Spinal cord (tissue), 10 donors: Measurements from ENCODE around the gene ARMS2. TPM values are rescaled to one million over a fixed set of nuclear protein-coding genes. Genes with fewer than 3 reads are reported as not detected.

Source experiments
- DNase-seq, 6 donors: peaks; one replicate each; pipeline versions ENCODE4 v3.0.0 to v3.0.0-alpha.2; 2013 to 2015; ENCODE audit warnings: low spot score in 6 of 6, low read depth in 4 of 6
- H3K27ac ChIP-seq: one replicate; pipeline ENCODE4 v1.5.1; 2013; ENCODE audit warnings: low read depth, low read length, control low read depth
- H3K27me3 ChIP-seq: one replicate; pipeline ENCODE4 v1.6.1; 2013; ENCODE audit warnings: low read length; ENCODE audit not compliant: control insufficient read depth, insufficient read depth
- H3K36me3 ChIP-seq: one replicate; pipeline ENCODE4 v1.6.1; 2013; ENCODE audit warnings: low read length; ENCODE audit not compliant: control insufficient read depth, insufficient read depth
- H3K4me1 ChIP-seq: one replicate; pipeline ENCODE4 v1.6.1; 2013; ENCODE audit warnings: low read length; ENCODE audit not compliant: control insufficient read depth, insufficient read depth
- H3K4me3 ChIP-seq: one replicate; pipeline ENCODE4 v1.5.1; 2013; ENCODE audit warnings: low read depth, low read length, control low read depth
- H3K9me3 ChIP-seq: one replicate; pipeline ENCODE4 v1.6.1; 2013; ENCODE audit warnings: low read length; ENCODE audit not compliant: control insufficient read depth, insufficient read depth
- WGBS: methylation state at CpG from one replicate; pipeline ENCODE4 v1.1.5; 2013; ENCODE audit warnings: missing lambda C conversion rate; ENCODE audit not compliant: insufficient coverage; 5-methylcytosine and 5-hydroxymethylcytosine counted together
- polyA plus RNA-seq, 2 donors: library from polyadenylated mRNA; unstranded; fragments of 120-200 nt; gene quantifications; one replicate each; pipeline ENCODE4 v1.2.1, GENCODE V29; 2013; ENCODE audit not compliant: insufficient read length in 2 of 2
- total RNA-seq, 2 donors: library from RNA; depleted of rRNA in 1 of 2; stranded (reverse); fragments of 120-200 nt in 1 of 2; fragments of >200 nt in 1 of 2; gene quantifications; one replicate each; pipeline versions ENCODE4 v1.2.3 to v1.2.4, GENCODE V29; 2013 to 2014
- donor health status: healthy.

Gene ARMS2
- total and polyA plus RNA-seq, 4 donors, result 0.26 to 0.52 TPM; not detected in 2

GRCh38 chr10:122422266-122422989 is 32.0 kb upstream of the ARMS2 start:
- Histone ChIP-seq H3K27ac (no peak overlapping the region), H3K27me3 (no peaks in the 10 kb centered on the region), H3K9me3 (no peaks in the 10 kb centered on the region), H3K4me3 (no peak overlapping the region), H3K36me3 (no peaks in the 10 kb centered on the region), H3K4me1 (no peaks in the 10 kb centered on the region)
- DNase-seq, result no peak
- 94% methylated on average over 2 of the region's 5 CpGs for WGBS

GRCh38 chr10:122424059-122424458 is 30.4 kb upstream of the ARMS2 start:
- no peak for DNase-seq
- H3K36me3 ChIP-seq, result no peaks in the 10 kb centered on the region
- no peaks in the 10 kb centered on the region for H3K4me1 ChIP-seq
- H3K27ac ChIP-seq, result no peak overlapping the region
- no peaks in the 10 kb centered on the region for H3K9me3 ChIP-seq
- no CpG with 5 or more reads among the region's 2 CpGs for WGBS
- H3K27me3 ChIP-seq, result no peaks in the 10 kb centered on the region
- H3K4me3 ChIP-seq, result no peak overlapping the region

- Histone ChIP-seq H3K9me3 (no peaks in the 10 kb centered on the region), H3K27me3 (no peaks in the 10 kb centered on the region), H3K36me3 (peaks cover 7% of the 10 kb centered on the region), H3K27ac (no peak overlapping the region), H3K4me3 (no peak overlapping the region), H3K4me1 (no peaks in the 10 kb centered on the region)
- peak in 1 of 6 donors; percentile 13 for DNase-seq
- WGBS, result 80% methylated on average over 1 of the region's 6 CpGs
Observed at GRCh38 chr10:122426829-122427228, 27.6 kb upstream of the ARMS2 start.

- Histone ChIP-seq H3K27ac (no peak overlapping the region), H3K4me1 (no peaks in the 10 kb centered on the region), H3K9me3 (no peaks in the 10 kb centered on the region), H3K4me3 (no peak overlapping the region), H3K27me3 (no peaks in the 10 kb centered on the region), H3K36me3 (peaks cover 7% of the 10 kb centered on the region)
- no CpG with 5 or more reads among the region's 2 CpGs for WGBS
- DNase-seq, result peak in 1 of 6 donors; percentile 40
Observed at GRCh38 chr10:122427280-122427679, 27.2 kb upstream of the ARMS2 start.

- Histone ChIP-seq H3K4me3 (no peak overlapping the region), H3K27me3 (no peaks in the 10 kb centered on the region), H3K36me3 (no peaks in the 10 kb centered on the region), H3K27ac (no peak overlapping the region), H3K4me1 (no peaks in the 10 kb centered on the region), H3K9me3 (no peaks in the 10 kb centered on the region)
- peak in 2 of 6 donors; percentile 68 to 81 for DNase-seq
- WGBS, result no CpG with 5 or more reads among the region's 3 CpGs
Observed at GRCh38 chr10:122435212-122435827, 19.1 kb upstream of the ARMS2 start.

GRCh38 chr10:122441961-122442360 is 12.5 kb upstream of the ARMS2 start:
- no peak overlapping the region for H3K27ac ChIP-seq
- no peaks in the 10 kb centered on the region for H3K4me1 ChIP-seq
- H3K36me3 ChIP-seq, result no peaks in the 10 kb centered on the region
- DNase-seq, result no peak
- H3K27me3 ChIP-seq, result no peaks in the 10 kb centered on the region
- 50% methylated on average over 4 of the region's 7 CpGs for WGBS
- no peaks in the 10 kb centered on the region for H3K9me3 ChIP-seq
- H3K4me3 ChIP-seq, result no peak overlapping the region

- Histone ChIP-seq H3K27me3 (no peaks in the 10 kb centered on the region), H3K4me1 (no peaks in the 10 kb centered on the region), H3K27ac (no peak overlapping the region), H3K36me3 (no peaks in the 10 kb centered on the region), H3K4me3 (no peak overlapping the region), H3K9me3 (no peaks in the 10 kb centered on the region)
- WGBS, result no CpG with 5 or more reads among the region's 1 CpG
- DNase-seq, result no peak
Observed at GRCh38 chr10:122445469-122445868, 9.0 kb upstream of the ARMS2 start.

GRCh38 chr10:122445904-122446303 is 8.5 kb upstream of the ARMS2 start:
- Histone ChIP-seq H3K27ac (no peak overlapping the region), H3K4me1 (no peaks in the 10 kb centered on the region), H3K36me3 (no peaks in the 10 kb centered on the region), H3K4me3 (no peak overlapping the region), H3K9me3 (no peaks in the 10 kb centered on the region), H3K27me3 (no peaks in the 10 kb centered on the region)
- no peak for DNase-seq

- Histone ChIP-seq H3K27me3 (no peaks in the 10 kb centered on the region), H3K4me3 (no peak overlapping the region), H3K4me1 (no peaks in the 10 kb centered on the region), H3K27ac (no peak overlapping the region), H3K9me3 (no peaks in the 10 kb centered on the region), H3K36me3 (no peaks in the 10 kb centered on the region)
- DNase-seq, result peak in 1 of 6 donors; percentile 65
- no CpG with 5 or more reads among the region's 2 CpGs for WGBS
Observed at GRCh38 chr10:122446668-122447423, 7.6 kb upstream of the ARMS2 start.
